ENCODE measurements around the gene SMPDL3A. TPM values are rescaled to one million over a fixed set of nuclear protein-coding genes. Genes with fewer than 3 reads are reported as not detected.

SMPDL3A gene
- total RNA-seq, 1 donor from 2014 or later: 3.3 TPM

GRCh38 chr6:122839472-122839871 lies 50.4 kb downstream of the SMPDL3A start:
- Mint-ChIP-seq H3K27ac (ENCODE audit: unreplicated experiment) (no peak overlapping the region), H3K36me3 (ENCODE audit: low read depth) (no peaks in the 10 kb centered on the region), H3K4me3 (no peak overlapping the region), H3K9me3 (no peaks in the 10 kb centered on the region), H3K4me1 (peaks cover 29% of the 10 kb centered on the region), H3K27me3 (ENCODE audit: low read depth) (no peaks in the 10 kb centered on the region)
- peak; percentile 81 for DNase-seq (ENCODE audit: low read depth, low spot score)
- TF ChIP-seq CTCF (conservative IDR thresholded peaks at IDR 0.05): peak; percentile 76

- no peak for DNase-seq (ENCODE audit: low read depth, low spot score)
- H3K36me3 Mint-ChIP-seq (ENCODE audit: low read depth): no peaks in the 10 kb centered on the region
- TF ChIP-seq CTCF (conservative IDR thresholded peaks at IDR 0.05): no peak
- H3K4me3 Mint-ChIP-seq: no peak overlapping the region
- H3K9me3 Mint-ChIP-seq: no peaks in the 10 kb centered on the region
- peak overlapping the region; percentile 58 for H3K27ac Mint-ChIP-seq (ENCODE audit: unreplicated experiment)
- peaks cover 26% of the 10 kb centered on the region for H3K4me1 Mint-ChIP-seq
- no peaks in the 10 kb centered on the region for H3K27me3 Mint-ChIP-seq (ENCODE audit: low read depth)
These were observed 50.8 kb downstream of the SMPDL3A start for GRCh38 chr6:122839906-122840305.

GRCh38 chr6:122845464-122845863 lies 56.4 kb downstream of the SMPDL3A start:
- no peaks in the 10 kb centered on the region for H3K27me3 Mint-ChIP-seq (ENCODE audit: low read depth)
- no peak for TF ChIP-seq CTCF (conservative IDR thresholded peaks at IDR 0.05)
- H3K27ac Mint-ChIP-seq (ENCODE audit: unreplicated experiment): no peak overlapping the region
- H3K36me3 Mint-ChIP-seq (ENCODE audit: low read depth): peaks cover under 1% of the 10 kb centered on the region
- peaks cover 3% of the 10 kb centered on the region for H3K4me1 Mint-ChIP-seq
- no peak for DNase-seq (ENCODE audit: low read depth, low spot score)
- no peak overlapping the region for H3K4me3 Mint-ChIP-seq
- no peaks in the 10 kb centered on the region for H3K9me3 Mint-ChIP-seq

GRCh38 chr6:122845916-122846612 lies 57.0 kb downstream of the SMPDL3A start:
- Mint-ChIP-seq H3K27ac (ENCODE audit: unreplicated experiment) (no peak overlapping the region), H3K4me3 (no peak overlapping the region), H3K27me3 (ENCODE audit: low read depth) (no peaks in the 10 kb centered on the region), H3K9me3 (peaks cover 4% of the 10 kb centered on the region), H3K36me3 (ENCODE audit: low read depth) (peaks cover 6% of the 10 kb centered on the region), H3K4me1 (peaks cover 8% of the 10 kb centered on the region)
- no peak for DNase-seq (ENCODE audit: low read depth, low spot score)
- TF ChIP-seq CTCF (conservative IDR thresholded peaks at IDR 0.05): no peak

GRCh38 chr6:122853259-122853995 lies 64.4 kb downstream of the SMPDL3A start:
- H3K4me1 Mint-ChIP-seq: peaks cover 8% of the 10 kb centered on the region
- no peak overlapping the region for H3K27ac Mint-ChIP-seq (ENCODE audit: unreplicated experiment)
- DNase-seq (ENCODE audit: low read depth, low spot score): no peak
- peaks cover 4% of the 10 kb centered on the region for H3K9me3 Mint-ChIP-seq
- H3K36me3 Mint-ChIP-seq (ENCODE audit: low read depth): peaks cover 6% of the 10 kb centered on the region
- TF ChIP-seq CTCF (conservative IDR thresholded peaks at IDR 0.05): no peak
- no peaks in the 10 kb centered on the region for H3K27me3 Mint-ChIP-seq (ENCODE audit: low read depth)
- H3K4me3 Mint-ChIP-seq: no peak overlapping the region

Other genes starting within 250 kb of the SMPDL3A start
- 86.4 and 88.8 TPM in 2 replicates for gene PKIB, start 178.9 kb upstream of the SMPDL3A start, total RNA-seq
- 246 and 256 TPM in 2 replicates for gene FABP7, start 9.5 kb upstream of the SMPDL3A start, total RNA-seq
- gene CLVS2, start 207.0 kb downstream of the SMPDL3A start, total RNA-seq: 1.2 and 1.3 TPM in 2 replicates

All from neural crest cell (in vitro differentiated cells).